NCI-H510A (cell line): ENCODE results near the gene SDK1.
"Not testable (repeated sequence)": the region's sequence is repeated elsewhere in the genome, so short reads cannot be mapped to it uniquely, and the experiment has no call there.

Experiments used
- DNase-seq: peaks from one replicate; lab custom pipeline; 2025; lab: John Stamatoyannopoulos, UW

SDK1 gene

GRCh38 chr7:3955751-3956696, 655.0 kb downstream of the SDK1 start:
- peak; percentile 39 for DNase-seq

- DNase-seq: no peak
These were observed 655.9 kb downstream of the SDK1 start for GRCh38 chr7:3956949-3957348.

GRCh38 chr7:3957472-3958108, 656.5 kb downstream of the SDK1 start:
- no peak for DNase-seq

GRCh38 chr7:3958109-3958483, 657.0 kb downstream of the SDK1 start:
- no peak for DNase-seq

GRCh38 chr7:3959364-3959763, 658.3 kb downstream of the SDK1 start:
- no peak for DNase-seq

GRCh38 chr7:3960050-3960763, 659.2 kb downstream of the SDK1 start:
- DNase-seq: no peak

GRCh38 chr7:3960942-3961341, 659.9 kb downstream of the SDK1 start:
- DNase-seq: no peak

- no peak for DNase-seq
These were observed 660.9 kb downstream of the SDK1 start for GRCh38 chr7:3961857-3962503.

- DNase-seq: not testable (repeated sequence)
These were observed 662.7 kb downstream of the SDK1 start for GRCh38 chr7:3963768-3964167.

GRCh38 chr7:3964980-3965606, 664.0 kb downstream of the SDK1 start:
- DNase-seq: no peak

GRCh38 chr7:3965794-3966395, 664.8 kb downstream of the SDK1 start:
- no peak for DNase-seq

- DNase-seq: no peak
These were observed 667.2 kb downstream of the SDK1 start for GRCh38 chr7:3968234-3968633.

GRCh38 chr7:3969286-3969685, 668.2 kb downstream of the SDK1 start:
- DNase-seq: no peak

- DNase-seq: no peak
These were observed 670.3 kb downstream of the SDK1 start for GRCh38 chr7:3971323-3971722.

- DNase-seq: no peak
These were observed 672.2 kb downstream of the SDK1 start for GRCh38 chr7:3973264-3973663.

GRCh38 chr7:3974329-3974728, 673.3 kb downstream of the SDK1 start:
- no peak for DNase-seq

GRCh38 chr7:3975371-3975770, 674.3 kb downstream of the SDK1 start:
- no peak for DNase-seq

- no peak for DNase-seq
These were observed 676.3 kb downstream of the SDK1 start for GRCh38 chr7:3977391-3977790.

GRCh38 chr7:3978839-3979238, 677.8 kb downstream of the SDK1 start:
- no peak for DNase-seq

GRCh38 chr7:3979611-3980299, 678.7 kb downstream of the SDK1 start:
- DNase-seq: no peak

- no peak for DNase-seq
These were observed 679.2 kb downstream of the SDK1 start for GRCh38 chr7:3980300-3980643.
